ENCODE results near the gene LYPD6.

The LYPD6 gene

GRCh38 chr2:149409506-149409905, 79.1 kb downstream of the LYPD6 start:
- DNase-seq (ENCODE audit: low read depth): no peak

- peak; percentile 95 for DNase-seq (ENCODE audit: low read depth)
Observed at GRCh38 chr2:149410701-149411484, 80.5 kb downstream of the LYPD6 start.

GRCh38 chr2:149413487-149413886, 83.1 kb downstream of the LYPD6 start:
- no peak for DNase-seq (ENCODE audit: low read depth)

- DNase-seq (ENCODE audit: low read depth): no peak
Observed at GRCh38 chr2:149415086-149415485, 84.7 kb downstream of the LYPD6 start.

DNA sequence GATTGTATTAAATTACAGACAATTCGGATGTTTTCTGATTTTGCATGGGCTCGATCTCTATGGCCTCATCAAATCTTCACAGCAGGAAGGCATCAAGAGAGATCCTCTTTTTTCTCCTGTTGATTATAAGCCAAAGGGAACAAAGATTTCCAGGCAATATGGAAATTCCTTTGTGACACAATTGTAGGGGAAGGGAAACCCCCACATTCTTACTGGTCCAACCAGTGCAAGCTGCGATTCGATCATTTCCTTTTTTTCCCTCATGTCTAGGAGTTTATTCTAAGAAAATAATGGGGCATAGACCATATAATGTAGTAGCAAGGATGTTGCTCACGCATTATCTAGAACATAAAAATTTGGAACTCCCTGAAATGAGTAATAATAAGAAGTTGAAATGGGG, 87.7 kb downstream of the LYPD6 start:
- DNase-seq (ENCODE audit: low read depth): no peak

DNA sequence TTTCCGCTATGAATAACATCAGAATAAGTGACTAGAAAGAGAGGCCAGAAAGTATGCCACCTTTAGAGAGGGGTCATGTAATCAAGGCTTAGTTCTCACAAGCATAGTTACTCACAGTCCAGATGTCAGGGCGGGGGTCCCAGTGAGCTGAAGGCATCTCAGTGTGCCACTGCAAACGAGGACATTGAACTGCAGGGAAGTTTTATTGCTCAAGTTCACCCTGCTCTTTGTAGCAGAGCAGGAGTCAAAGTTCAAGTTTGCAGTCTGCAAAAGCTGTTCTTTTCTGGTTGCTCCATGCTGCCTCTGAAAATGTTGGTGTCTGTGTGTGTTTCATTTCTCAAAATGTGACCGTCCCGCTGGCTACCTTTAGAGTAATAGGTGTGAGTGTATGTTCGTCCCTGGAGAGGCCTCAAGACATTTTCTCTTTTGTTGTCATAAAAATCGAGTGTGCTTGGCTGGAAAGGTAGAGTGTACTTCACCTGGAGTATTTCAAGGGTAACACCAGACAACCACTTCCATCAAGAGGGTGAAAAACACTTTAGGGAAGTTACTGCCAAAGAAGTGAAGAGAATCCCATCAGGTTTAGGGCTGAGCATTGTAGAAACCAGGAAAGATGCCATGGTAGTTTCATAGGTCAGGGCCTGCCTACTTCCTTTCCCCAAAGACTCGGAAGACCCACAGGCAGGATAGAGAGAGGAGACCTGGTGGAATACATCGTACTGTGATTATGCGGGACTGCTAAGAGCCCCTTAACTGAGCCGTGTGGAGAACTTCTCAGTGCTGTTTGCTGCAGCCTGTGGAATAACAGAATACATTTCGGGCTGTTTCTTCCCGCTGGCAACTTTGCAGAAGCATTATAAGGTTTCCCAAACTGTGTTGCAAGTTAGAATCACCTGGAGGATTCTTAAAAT, 89.9 kb downstream of the LYPD6 start:
- DNase-seq (ENCODE audit: low read depth): no peak

DNA sequence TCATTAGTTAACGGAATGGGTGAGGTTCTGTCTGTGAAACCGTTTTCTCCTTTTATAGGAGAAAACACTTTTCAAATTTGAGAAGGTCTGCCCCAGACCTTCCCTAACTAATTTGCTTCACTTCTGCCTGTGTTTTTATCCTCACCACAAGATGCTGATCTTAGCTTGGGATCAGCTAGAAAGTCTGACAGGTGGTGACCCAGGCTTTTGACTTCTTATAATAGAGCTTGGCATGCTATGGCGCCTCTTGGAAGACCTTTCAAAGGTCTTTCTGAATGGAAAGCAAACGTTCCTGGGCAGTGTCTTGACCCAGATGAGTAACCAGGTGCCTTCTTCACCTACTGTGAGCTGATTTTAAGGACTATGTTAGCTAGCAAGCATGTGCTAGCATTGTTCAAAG, 91.4 kb downstream of the LYPD6 start:
- DNase-seq (ENCODE audit: low read depth): no peak

DNA sequence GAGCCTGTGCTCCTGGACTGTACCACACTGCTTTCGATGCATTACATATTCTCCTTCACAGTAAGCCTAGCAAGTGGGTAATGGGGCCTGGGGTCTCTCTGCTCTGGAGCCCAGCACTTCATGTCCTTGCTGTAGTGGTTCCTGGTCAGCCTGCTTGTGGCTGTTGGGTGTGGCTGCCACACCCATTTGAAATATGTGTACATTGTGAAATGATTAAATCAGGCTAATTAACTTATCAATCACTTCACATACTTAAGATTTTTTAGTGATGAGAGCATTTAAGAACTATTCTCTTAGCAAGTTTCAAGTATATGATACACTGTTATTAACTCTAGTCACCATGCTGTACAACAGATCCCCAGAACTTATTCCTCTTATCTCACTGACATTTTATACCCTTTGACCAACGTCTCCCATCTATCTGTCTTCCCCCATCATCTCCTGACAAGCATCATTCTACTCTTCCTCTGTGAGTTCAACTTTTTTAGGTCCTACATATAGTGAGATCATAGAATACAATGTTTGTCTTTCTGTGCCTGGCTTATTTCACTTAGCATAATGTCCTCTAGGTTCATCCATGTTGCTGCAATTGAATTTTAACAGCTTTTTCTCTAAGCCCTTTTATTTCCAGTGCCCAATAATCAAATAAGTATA, 92.1 kb downstream of the LYPD6 start:
- DNase-seq (ENCODE audit: low read depth): peak; percentile 58

DNA sequence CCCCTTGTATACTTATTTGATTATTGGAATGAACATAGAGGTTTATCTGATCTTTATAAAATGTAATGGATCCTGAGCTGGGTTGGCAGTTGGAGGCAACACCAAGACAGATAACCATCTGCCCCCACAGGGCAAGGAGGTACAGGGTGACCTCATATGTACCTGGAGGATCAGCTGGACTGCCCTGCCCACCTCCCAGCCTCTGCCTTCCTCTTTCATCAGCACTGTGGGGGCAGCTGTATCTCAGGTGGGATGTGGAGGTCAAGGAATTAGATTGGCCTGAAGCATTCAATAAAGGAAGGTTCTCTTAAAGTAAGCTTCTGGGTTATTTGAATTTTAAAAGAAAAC, 92.6 kb downstream of the LYPD6 start:
- DNase-seq (ENCODE audit: low read depth): no peak

DNA sequence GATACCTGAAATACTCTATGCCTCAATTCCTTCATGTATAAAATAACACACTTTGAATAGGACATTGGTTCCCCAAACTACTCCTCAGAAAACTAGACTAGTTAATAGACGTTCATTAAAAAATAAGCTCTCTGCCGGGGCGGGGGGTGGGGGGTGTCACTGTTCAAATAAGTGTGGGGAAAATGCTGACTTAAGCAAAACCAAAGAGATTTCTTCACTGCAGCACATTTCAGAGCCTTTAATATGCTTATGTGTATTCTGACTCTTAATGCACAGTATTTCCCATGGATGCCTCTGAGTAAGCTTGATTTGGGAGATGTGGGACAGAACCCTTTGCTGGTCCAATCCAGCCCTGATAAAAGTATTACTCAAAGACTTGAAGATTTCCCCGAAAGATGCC, 93.2 kb downstream of the LYPD6 start:
- DNase-seq (ENCODE audit: low read depth): no peak

DNA sequence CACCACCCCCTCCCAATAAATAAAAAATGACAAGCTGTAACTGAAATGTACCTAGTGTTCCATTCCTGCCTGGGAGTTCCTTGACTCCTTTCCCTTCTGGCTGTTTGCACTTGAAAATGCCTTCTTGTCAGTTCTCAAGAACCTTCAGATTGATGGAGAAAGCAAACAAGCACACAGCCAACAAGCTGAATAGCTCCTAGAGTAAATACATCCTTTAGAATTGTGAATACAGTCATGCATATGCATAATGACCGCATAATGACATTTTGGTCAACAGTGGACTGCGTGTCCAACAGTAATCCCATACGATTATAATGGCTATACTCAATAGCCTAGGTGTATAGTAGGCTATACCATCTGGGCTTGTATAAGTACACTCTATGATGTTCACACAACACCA, 97.0 kb downstream of the LYPD6 start:
- no peak for DNase-seq (ENCODE audit: low read depth)

DNA sequence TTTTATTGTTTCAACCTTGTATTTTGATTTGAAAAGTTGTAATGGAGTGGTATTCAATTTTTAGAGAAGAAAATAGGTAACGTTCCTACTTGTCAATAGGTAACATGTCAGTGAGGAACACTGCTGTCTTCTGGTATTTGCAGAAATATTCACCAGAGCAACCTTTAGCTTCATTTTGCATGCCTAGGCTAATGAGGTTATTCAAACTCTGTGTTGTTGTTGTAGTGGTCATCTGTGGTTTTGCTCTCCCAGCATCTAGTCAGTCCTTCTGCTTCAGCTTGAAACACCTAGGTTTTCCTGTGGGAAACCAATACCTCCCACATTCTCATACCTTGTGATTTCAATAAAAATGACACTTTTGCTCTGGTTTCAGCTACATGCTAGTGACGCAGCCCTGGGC, 98.4 kb downstream of the LYPD6 start:
- DNase-seq (ENCODE audit: low read depth): no peak

DNA sequence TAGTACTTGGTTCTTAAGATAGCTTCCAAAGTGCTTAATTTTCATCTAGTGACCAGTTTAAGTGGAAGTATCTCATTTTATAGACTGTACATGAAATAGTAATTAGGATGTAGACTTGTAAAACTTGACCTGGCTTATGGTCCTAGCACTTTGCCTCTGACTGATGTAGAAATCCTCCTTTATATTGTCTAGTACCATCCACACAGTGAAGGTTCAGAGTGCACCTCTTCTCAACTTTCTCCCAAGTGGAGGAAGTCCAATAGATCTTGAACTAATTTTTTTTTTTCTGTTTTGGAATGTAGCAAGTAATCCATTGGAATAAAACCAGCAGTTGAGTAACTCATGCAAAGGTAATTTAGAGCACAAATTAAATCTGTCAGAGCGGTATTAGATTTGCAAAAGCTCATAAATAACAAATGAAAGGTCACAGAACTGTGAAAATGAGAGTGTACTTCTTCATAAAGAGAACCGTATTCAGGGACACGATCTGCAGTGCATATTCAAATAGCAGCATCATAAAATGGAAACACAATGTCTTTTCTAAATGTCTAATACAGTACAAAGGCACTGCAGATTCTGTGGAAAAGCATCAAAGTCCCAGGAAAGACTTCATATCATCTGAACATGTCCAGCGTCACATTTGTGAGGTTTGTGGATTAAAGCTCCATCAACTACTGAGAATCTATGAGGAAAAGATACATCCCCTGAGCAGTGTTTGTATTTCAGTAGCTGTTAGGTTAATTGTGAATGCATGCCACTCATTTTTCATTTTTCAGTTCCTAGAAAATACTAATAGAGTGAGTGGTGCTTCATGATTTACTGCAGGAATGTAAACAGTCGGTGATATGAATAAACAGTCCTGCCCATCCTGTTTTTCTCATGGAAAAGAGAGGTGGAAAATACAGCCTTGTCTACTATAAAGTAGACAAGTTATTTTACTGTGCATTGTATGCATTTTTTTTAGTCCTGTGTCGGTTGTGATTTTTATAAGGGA, 100.7 kb downstream of the LYPD6 start:
- DNase-seq (ENCODE audit: low read depth): peak; percentile 73

DNA sequence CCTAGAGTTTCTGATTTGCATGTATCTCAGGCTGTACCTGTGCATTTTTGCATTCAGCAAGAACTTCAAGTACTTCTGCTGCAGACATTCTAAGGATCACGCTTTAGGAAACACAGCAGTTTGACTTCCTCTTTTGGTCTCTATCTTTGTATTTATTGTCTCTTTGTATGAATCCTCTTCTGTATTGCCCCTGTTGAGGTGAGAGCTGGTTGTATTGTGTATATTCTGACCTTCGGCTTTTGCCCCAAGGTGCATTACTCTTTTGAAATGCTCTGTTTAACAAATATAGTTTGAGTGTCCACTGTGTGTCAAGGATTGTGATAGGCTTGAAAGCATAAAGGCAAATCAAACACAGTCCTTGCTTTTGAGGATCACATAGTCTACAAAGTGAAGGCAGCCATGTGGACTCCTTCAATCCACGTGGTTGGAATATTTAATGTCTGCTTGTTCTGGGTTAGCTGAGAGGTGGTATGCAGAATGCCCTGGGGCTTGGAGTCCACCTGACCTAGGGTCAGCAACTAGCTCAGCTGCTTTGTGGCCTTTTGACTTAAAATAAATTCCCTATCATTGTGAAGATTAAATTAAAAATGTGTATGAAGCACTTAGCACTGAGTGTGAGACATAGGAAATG, 108.1 kb downstream of the LYPD6 start:
- DNase-seq (ENCODE audit: low read depth): no peak

GRCh38 chr2:149441255-149441654, 110.9 kb downstream of the LYPD6 start:
- DNase-seq (ENCODE audit: low read depth): peak; percentile 82

DNA sequence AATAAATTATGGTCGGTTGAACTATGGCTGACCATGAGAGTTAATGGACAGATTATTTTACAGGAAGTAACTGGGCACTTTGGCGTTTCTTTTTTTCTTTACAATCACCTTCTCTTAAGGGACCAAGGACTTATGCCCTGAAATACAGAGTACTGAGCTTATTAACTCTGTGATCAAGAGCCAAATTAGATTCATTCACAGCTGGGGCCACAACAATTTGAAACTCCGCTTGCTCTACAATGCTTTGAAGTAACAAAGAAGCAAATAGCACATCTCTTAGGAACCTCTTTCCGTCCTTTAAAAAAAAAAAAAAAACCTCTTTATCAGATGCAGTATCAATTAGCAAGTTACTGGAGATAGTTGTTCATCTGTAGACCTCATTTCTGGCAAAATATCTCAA, 112.0 kb downstream of the LYPD6 start:
- no peak for DNase-seq (ENCODE audit: low read depth)

DNA sequence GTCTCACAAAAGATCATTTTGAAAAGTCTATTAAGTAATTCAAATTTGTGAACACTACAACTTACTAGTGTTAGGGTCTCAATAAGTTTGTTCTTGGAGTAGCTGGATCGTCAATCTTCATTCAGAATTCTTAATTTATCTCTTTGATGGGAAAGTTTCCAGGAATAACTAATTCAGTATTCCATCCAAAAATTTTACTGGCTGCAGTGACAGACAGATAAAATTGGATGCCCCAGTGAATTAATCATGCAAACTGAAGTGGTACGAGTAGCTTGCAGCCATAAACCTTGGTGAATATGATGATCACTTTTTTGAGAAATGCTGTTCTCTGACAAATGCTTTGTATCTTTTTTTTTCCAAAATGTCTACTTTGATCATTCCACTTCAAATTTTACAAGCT, 112.8 kb downstream of the LYPD6 start:
- DNase-seq (ENCODE audit: low read depth): no peak

GRCh38 chr2:149446748-149447147, 116.4 kb downstream of the LYPD6 start:
- no peak for DNase-seq (ENCODE audit: low read depth)

DNA sequence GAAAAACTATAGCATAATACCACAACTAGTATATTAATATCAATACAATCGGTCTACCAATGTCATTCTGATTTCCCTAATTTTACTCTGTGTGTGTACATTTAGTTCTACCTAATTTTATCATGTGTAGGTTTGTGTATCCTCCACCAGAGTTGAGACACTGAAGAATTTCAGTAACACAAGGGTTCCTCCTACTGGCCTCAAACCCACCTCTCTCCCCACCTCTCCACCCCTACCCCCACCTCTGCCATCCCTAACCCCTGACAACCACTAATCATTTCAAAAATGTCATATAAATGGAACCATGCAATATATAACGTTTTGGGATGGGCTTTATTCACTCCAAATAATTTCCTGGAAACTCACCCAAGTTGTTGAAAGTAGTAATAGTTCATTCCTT, 117.9 kb downstream of the LYPD6 start:
- no peak for DNase-seq (ENCODE audit: low read depth)

DNA sequence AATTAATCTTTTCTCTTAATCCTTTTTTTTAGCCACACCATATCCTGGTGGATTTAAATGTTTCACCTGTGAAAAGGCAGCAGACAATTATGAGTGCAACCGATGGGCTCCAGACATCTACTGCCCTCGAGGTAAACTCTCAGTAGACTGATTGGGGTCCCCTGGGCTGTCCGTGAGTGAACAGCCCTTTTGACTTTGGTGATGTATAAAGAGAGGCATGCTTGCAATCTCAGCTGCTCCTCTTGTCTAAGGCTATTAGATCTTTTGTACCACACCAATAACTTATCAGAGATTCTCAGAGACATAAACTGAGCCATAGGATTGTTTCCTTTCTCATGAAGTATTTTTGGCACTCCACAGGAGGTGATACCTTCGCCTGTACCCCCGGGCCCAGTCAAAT, 118.6 kb downstream of the LYPD6 start:
- DNase-seq (ENCODE audit: low read depth): no peak
